ENCODE data around the gene CSTF2.
A peak's percentile ranks its signal among the peaks of the same experiment; 100 is the strongest.
"Not testable (repeated sequence)": the region's sequence is repeated elsewhere in the genome, so short reads cannot be mapped to it uniquely, and the experiment has no call there.

Gene CSTF2

DNA sequence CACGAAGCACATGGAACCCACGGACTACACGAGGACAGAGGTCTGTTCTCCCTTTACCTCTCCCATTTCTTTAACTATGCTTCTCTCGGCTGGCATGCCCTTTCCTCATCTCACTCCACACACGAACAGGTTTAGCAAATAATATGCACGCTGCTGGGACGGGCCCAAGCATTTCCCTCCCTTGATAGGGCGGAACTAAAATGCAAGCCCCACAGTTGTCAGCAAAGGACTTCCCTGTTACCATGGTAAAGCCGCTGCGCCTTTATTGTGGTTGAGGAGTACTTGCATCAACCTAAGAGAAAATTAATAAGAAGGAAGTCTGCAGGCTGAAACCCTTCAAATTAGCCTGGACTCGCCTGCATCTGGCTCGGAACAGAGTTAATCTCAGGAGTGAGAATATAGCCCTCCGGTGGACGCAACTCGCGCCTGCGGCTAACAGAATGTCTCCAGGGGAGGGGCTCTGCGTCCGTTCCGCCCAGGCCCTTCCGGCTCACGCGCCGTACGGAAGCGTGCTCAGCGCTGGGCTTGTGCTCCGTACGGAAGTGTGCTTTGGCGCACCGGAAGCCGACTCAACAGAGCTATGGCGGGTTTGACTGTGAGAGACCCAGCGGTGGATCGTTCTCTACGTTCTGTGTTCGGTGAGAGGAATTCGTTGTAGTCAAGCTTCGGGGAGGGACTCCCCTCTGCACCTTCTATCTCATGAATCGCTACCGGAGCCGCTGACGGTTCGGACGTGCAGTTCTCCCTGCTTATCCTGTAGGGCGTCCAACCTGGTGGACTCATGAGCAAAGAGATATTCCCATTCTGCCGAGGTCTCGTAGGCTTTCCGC lies at the start of gene CSTF2 (continued):
- TF ChIP-seq ZNF514 (tag by site-specific recombination; IDR thresholded peaks at IDR 0.05) (no peak), ZNF571 (tag by site-specific recombination; IDR thresholded peaks at IDR 0.05) (no peak), ZNF211 (tag by site-specific recombination; IDR thresholded peaks at IDR 0.05; ENCODE audit: low read depth) (no peak), ZNF248 (tag by site-specific recombination; IDR thresholded peaks at IDR 0.05) (no peak), ZNF354C (tag by site-specific recombination; IDR thresholded peaks at IDR 0.05; ENCODE audit: borderline replicate concordance, low read depth) (no peak), ZBTB1 (tag by site-specific recombination; IDR thresholded peaks at IDR 0.05) (no peak), ZNF596 (tag by site-specific recombination; IDR thresholded peaks at IDR 0.05) (no peak), ZNF561 (tag by site-specific recombination; IDR thresholded peaks at IDR 0.05; ENCODE audit: borderline replicate concordance) (peak; percentile 24; the same call in 1 of the 2 replicates), SP2 (tag by site-specific recombination; IDR thresholded peaks at IDR 0.05) (peak; percentile 83), ZNF600 (tag by site-specific recombination; IDR thresholded peaks at IDR 0.05) (no peak), ELK4 (IDR thresholded peaks at IDR 0.05; ENCODE audit: borderline replicate concordance, low read depth, low read length) (0 out of 2 replicates have a peak, but pooled peaks have one; percentile 40), ZNF132 (tag by site-specific recombination; IDR thresholded peaks at IDR 0.05; ENCODE audit: borderline replicate concordance) (no peak), ZNF366 (tag by site-specific recombination; conservative IDR thresholded peaks at IDR 0.05) (no peak), ZNF610 (tag by site-specific recombination; IDR thresholded peaks at IDR 0.05; ENCODE audit: borderline replicate concordance) (no peak), ZNF544 (tag by site-specific recombination; IDR thresholded peaks at IDR 0.05) (no peak), OVOL3 (tag by site-specific recombination; IDR thresholded peaks at IDR 0.05) (no peak), ZNF133 (tag by site-specific recombination; IDR thresholded peaks at IDR 0.05) (no peak), ZNF777 (tag by site-specific recombination; IDR thresholded peaks at IDR 0.05; ENCODE audit: borderline replicate concordance) (no peak), ZNF621 (tag by site-specific recombination; IDR thresholded peaks at IDR 0.05) (no peak), ZNF768 (tag by site-specific recombination; IDR thresholded peaks at IDR 0.05) (no peak)
- TF ChIP-seq, protein P1, sequence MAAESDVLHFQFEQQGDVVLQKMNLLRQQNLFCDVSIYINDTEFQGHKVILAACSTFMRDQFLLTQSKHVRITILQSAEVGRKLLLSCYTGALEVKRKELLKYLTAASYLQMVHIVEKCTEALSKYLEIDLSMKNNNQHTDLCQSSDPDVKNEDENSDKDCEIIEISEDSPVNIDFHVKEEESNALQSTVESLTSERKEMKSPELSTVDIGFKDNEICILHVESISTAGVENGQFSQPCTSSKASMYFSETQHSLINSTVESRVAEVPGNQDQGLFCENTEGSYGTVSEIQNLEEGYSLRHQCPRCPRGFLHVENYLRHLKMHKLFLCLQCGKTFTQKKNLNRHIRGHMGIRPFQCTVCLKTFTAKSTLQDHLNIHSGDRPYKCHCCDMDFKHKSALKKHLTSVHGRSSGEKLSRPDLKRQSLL (tag by site-specific recombination; IDR thresholded peaks at IDR 0.05) = peak; percentile 72
- TF ChIP-seq, protein P2, sequence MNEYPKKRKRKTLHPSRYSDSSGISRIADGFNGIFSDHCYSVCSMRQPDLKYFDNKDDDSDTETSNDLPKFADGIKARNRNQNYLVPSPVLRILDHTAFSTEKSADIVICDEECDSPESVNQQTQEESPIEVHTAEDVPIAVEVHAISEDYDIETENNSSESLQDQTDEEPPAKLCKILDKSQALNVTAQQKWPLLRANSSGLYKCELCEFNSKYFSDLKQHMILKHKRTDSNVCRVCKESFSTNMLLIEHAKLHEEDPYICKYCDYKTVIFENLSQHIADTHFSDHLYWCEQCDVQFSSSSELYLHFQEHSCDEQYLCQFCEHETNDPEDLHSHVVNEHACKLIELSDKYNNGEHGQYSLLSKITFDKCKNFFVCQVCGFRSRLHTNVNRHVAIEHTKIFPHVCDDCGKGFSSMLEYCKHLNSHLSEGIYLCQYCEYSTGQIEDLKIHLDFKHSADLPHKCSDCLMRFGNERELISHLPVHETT (tag by site-specific recombination; IDR thresholded peaks at IDR 0.05) = no peak
- TF ChIP-seq, protein P3, sequence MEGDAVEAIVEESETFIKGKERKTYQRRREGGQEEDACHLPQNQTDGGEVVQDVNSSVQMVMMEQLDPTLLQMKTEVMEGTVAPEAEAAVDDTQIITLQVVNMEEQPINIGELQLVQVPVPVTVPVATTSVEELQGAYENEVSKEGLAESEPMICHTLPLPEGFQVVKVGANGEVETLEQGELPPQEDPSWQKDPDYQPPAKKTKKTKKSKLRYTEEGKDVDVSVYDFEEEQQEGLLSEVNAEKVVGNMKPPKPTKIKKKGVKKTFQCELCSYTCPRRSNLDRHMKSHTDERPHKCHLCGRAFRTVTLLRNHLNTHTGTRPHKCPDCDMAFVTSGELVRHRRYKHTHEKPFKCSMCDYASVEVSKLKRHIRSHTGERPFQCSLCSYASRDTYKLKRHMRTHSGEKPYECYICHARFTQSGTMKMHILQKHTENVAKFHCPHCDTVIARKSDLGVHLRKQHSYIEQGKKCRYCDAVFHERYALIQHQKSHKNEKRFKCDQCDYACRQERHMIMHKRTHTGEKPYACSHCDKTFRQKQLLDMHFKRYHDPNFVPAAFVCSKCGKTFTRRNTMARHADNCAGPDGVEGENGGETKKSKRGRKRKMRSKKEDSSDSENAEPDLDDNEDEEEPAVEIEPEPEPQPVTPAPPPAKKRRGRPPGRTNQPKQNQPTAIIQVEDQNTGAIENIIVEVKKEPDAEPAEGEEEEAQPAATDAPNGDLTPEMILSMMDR (tag by site-specific recombination; IDR thresholded peaks at IDR 0.05) = no peak; the same call in 1 of the 2 replicates

DNA sequence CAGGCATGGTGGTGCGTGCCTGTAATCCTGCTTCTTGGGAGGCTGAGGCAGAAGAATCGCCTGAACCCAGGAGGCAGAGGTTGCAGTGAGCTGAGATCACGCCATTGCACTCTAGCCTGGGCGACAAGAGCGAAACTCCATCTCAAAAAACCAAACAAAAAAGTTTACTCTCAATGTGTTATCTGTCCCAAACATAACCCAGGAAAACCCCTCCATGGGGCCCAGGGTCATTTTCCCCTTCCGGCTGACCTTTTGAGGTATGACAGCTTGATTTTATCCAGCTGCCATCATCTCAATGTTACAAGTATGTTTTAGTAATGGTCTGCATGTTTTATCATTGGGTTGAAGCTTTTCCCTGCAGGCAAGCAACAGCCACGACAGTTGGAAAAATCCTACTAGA lies 23.8 kb upstream of the CSTF2 start:
- H3K36me3 ChIP-seq (ENCODE audit: control insufficient read depth in 2 of 2, insufficient read depth in 1 of 2, low read length in 2 of 2); H3K4me3 ChIP-seq (ENCODE audit: low read depth, low read length); H3K4me1 ChIP-seq (ENCODE audit: control insufficient read depth, insufficient read depth, low read length); H3K9me3 ChIP-seq (ENCODE audit: control insufficient read depth, insufficient read depth, low read depth, low read length); H3K27ac ChIP-seq (ENCODE audit: extremely low read depth, low read depth, low read length); POLR2A ChIA-PET; CTCF ChIA-PET: not testable (repeated sequence)

Measured in HEK293 (cell line).